Adrenal gland (tissue), 12 donors: Measurements from ENCODE around the gene CNOT8. TPM values are rescaled to one million over a fixed set of nuclear protein-coding genes. Genes with fewer than 3 reads are reported as not detected.

ENCODE experiments used
- DNase-seq, 7 donors: peaks; one replicate each; pipeline ENCODE4 v3.0.0-alpha.2; 2019 to 2020
- H3K27ac ChIP-seq, 5 donors: fragments of 200-600 bp; sonication (generic) in 4 of 5; 1 replicate in 3 of 5; 2 replicates in 2 of 5; pipeline versions ENCODE4 v1.5.1 to v1.8.0; 2016 to 2020; ENCODE audit warnings: mild to moderate bottlenecking in 1 of 5
- H3K27me3 ChIP-seq: fragments of 200-600 bp; 2 replicates; pipeline ENCODE4 v1.8.0; 2021
- H3K36me3 ChIP-seq, 2 donors: fragments of 200-600 bp; replicated peaks in 1 of 2; 1 replicate in 1 of 2; 2 replicates in 1 of 2; pipeline versions ENCODE4 v1.5.1 to v1.8.0; 2018 to 2022
- H3K4me1 ChIP-seq, 2 donors: fragments of 200-600 bp; replicated peaks in 1 of 2; 1 replicate in 1 of 2; 2 replicates in 1 of 2; pipeline versions ENCODE4 v1.5.1 to v1.8.0; 2018 to 2021
- H3K4me3 ChIP-seq, 4 donors: fragments of 200-600 bp; sonication (generic) in 3 of 4; one replicate each; pipeline ENCODE4 v1.5.1; 2016 to 2018
- H3K9me3 ChIP-seq, 3 donors: fragments of 200-600 bp; sonication (generic) in 1 of 3; replicated peaks in 1 of 3; 1 replicate in 2 of 3; 2 replicates in 1 of 3; pipeline versions ENCODE4 v1.5.1 to v1.8.0; 2016 to 2021
- CTCF ChIP-seq, 6 experiments: fragments of 450-650 bp in 4 of 6; fragments of 200-600 bp in 2 of 6; sonication (generic) in 1 of 6; IDR thresholded peaks; 1 replicate in 5 of 6; 2 replicates in 1 of 6; pipeline versions ENCODE4 v1.5.1 to v1.8.0; 2016 to 2021; ENCODE audit warnings: antibody characterized with exemption in 6 of 6, mild to moderate bottlenecking in 2 of 6, moderate library complexity in 1 of 6
- POLR2A ChIP-seq, 2 donors: fragments of 450-650 bp; IDR thresholded peaks; one replicate each; pipeline ENCODE4 v1.6.1; 2017; ENCODE audit warnings: antibody characterized with exemption in 2 of 2, mild to moderate bottlenecking in 2 of 2, moderate library complexity in 1 of 2
- WGBS, 4 donors: extraction: QIAGEN DNeasy Blood & Tissue Kit in 2 of 4; methylation state at CpG; one replicate each; pipeline versions ENCODE4 v1.1.5 to v1.1.7; 2013 to 2017; 5-methylcytosine and 5-hydroxymethylcytosine counted together
- intact Hi-C, 2 donors: fragments of 100-400 bp; cut with DNase I; formaldehyde crosslinking; loops; one replicate each; pipeline versions ENCODE4 v1.14.1 to v1.15.0; 2022 to 2023
- polyA plus RNA-seq, 3 donors: library from polyadenylated mRNA; stranded (reverse); fragments of 200-250 nt in 2 of 3; fragments of 350-450 nt in 1 of 3; fragmentation: Illumina TruSeq in 1 of 3; extraction: RNeasy Lipid Tissue Mini Kit (QIAGEN cat#74804) in 1 of 3; gene quantifications; one replicate each; pipeline ENCODE4 v1.2.3, GENCODE V29; 2013 to 2014
- total RNA-seq, 9 donors: library from RNA; depleted of rRNA in 4 of 9; stranded (reverse); fragments of >200 nt in 4 of 9; fragments of 120-200 nt in 1 of 9; fragmentation: NEBNext Ultra II Directional in 1 of 9; extraction: Animal tissue kit (Norgen Biotek cat#: 25700) in 1 of 9; gene quantifications; one replicate each; pipeline versions ENCODE4 v1.1.0 to v1.2.4, GENCODE V29; 2013 to 2023
- donor health status: healthy with polysubstance abuse.
- donor health status: Bipolar disorder and iron deficiency.
- donor health status: DM: yes; HTN: yes; CAD: no.
- donor health status: DM: no; HTN: no; CAD: no.
- donor health status: DM: no; HTN: no; CAD: no.
- donor health status: DM: yes; HTN: yes; CAD: no.

The CNOT8 gene
- total and polyA plus RNA-seq, 12 donors = 25.6 to 109 (median 67.6) TPM

GRCh38 chr5:154865466-154866184 lies 7.2 kb downstream of the CNOT8 start:
- WGBS, 4 donors = 37 to 46% (median 42%) methylated on average over 5 of the region's 5 CpGs
- Histone ChIP-seq H3K4me3 (no peak overlapping the region), H3K36me3 (peaks cover 0 to 37% of the 10 kb centered on the region in 2 donors), H3K27ac (peak overlapping the region in 3 of 5 donors; percentile 44 to 60 (median 45)), H3K4me1 (peaks cover 21 to 36% of the 10 kb centered on the region in 2 donors), H3K9me3 (no peaks in the 10 kb centered on the region), H3K27me3 (no peaks in the 10 kb centered on the region)
- TF ChIP-seq POLR2A (IDR thresholded peaks at IDR 0.05) = no peak
- no peak for TF ChIP-seq CTCF (IDR thresholded peaks at IDR 0.05)
- intact Hi-C loops = loop anchor here in 1 of 2 donors (10.0 kb wide), 1 partner anchor 69 kb away; the partner anchor contains the start of gene GEMIN5
- no peak for DNase-seq

GRCh38 chr5:154866841-154867240 lies 8.4 kb downstream of the CNOT8 start:
- H3K27ac ChIP-seq = peak overlapping the region in 1 of 5 donors; percentile 60
- WGBS, 4 donors = 65 to 86% (median 79%) methylated on average over 2 of the region's 2 CpGs
- H3K36me3 ChIP-seq = peaks cover 0 to 50% of the 10 kb centered on the region in 2 donors
- TF ChIP-seq POLR2A (IDR thresholded peaks at IDR 0.05) (no peak), CTCF (IDR thresholded peaks at IDR 0.05) (no peak)
- no peaks in the 10 kb centered on the region for H3K27me3 ChIP-seq
- intact Hi-C loops = loop anchor here in 1 of 2 donors (10.0 kb wide), 1 partner anchor 68 kb away; the partner anchor contains the start of gene GEMIN5
- H3K4me1 ChIP-seq = peaks cover 9 to 24% of the 10 kb centered on the region in 2 donors
- no peak overlapping the region for H3K4me3 ChIP-seq
- DNase-seq = no peak
- no peaks in the 10 kb centered on the region for H3K9me3 ChIP-seq

- intact Hi-C loops = loop anchor here in 1 of 2 donors (10.0 kb wide), 1 partner anchor 66 kb away; the partner anchor contains the start of gene GEMIN5
- WGBS, 4 donors = 87 to 94% (median 92%) methylated on average over 5 of the region's 5 CpGs
- Histone ChIP-seq H3K4me1 (peaks cover 7 to 24% of the 10 kb centered on the region in 2 donors), H3K9me3 (no peaks in the 10 kb centered on the region), H3K4me3 (no peak overlapping the region), H3K36me3 (peaks cover 0 to 68% of the 10 kb centered on the region in 2 donors), H3K27ac (no peak overlapping the region), H3K27me3 (no peaks in the 10 kb centered on the region)
- TF ChIP-seq POLR2A (IDR thresholded peaks at IDR 0.05) (no peak), CTCF (IDR thresholded peaks at IDR 0.05) (peak in 1 of 6 experiments; percentile 13)
- peak in 2 of 7 donors; percentile 20 to 56 for DNase-seq
These were observed 10.3 kb downstream of the CNOT8 start for GRCh38 chr5:154868702-154869101.

- H3K36me3 ChIP-seq = peaks cover 0 to 73% of the 10 kb centered on the region in 2 donors
These were observed 13.3 kb downstream of the CNOT8 start for GRCh38 chr5:154871734-154872133.

More at GRCh38 chr5:154871734-154872133, 13.3 kb downstream of the CNOT8 start:
- no peak for DNase-seq
- H3K9me3 ChIP-seq = no peaks in the 10 kb centered on the region
- H3K4me1 ChIP-seq = peaks cover 2 to 14% of the 10 kb centered on the region in 2 donors
- H3K27ac ChIP-seq = peak overlapping the region in 1 of 5 donors; percentile 53
- 80 to 92% (median 87%) methylated on average over 4 of the region's 4 CpGs for WGBS, 4 donors
- H3K27me3 ChIP-seq = no peaks in the 10 kb centered on the region
- intact Hi-C loops = no loop called here
- no peak overlapping the region for H3K4me3 ChIP-seq
- no peak for TF ChIP-seq CTCF (IDR thresholded peaks at IDR 0.05)
- TF ChIP-seq POLR2A (IDR thresholded peaks at IDR 0.05) = no peak
